Keratinocyte (primary cell): ENCODE results near the gene FBXO31. TPM values are rescaled to one million over a fixed set of nuclear protein-coding genes. Genes with fewer than 3 reads are reported as not detected.

Experiments
- DNase-seq: peaks from one replicate; pipeline ENCODE4 v3.0.0-alpha.2; 2011; ENCODE audit warnings: low read depth, missing footprints, low spot score
- FAIRE-seq: peaks from 2 replicates; lab custom pipeline; 2011; peaks lifted over from hg19 to GRCh38; lab: Jason Lieb, UNC
- H2AFZ ChIP-seq: 2 replicates; pipeline ENCODE4 v1.6.0; 2012; ENCODE audit warnings: low read length, control low read depth, inconsistent platforms; ENCODE audit not compliant: control insufficient read depth
- H3K27ac ChIP-seq: 2 replicates; pipeline ENCODE4 v1.5.1; 2011; ENCODE audit warnings: low read length; ENCODE audit not compliant: control insufficient read depth, insufficient read depth
- H3K27me3 ChIP-seq: 3 replicates; pipeline ENCODE4 v1.6.0; 2011; ENCODE audit warnings: low read length; ENCODE audit not compliant: control insufficient read depth, insufficient read depth; ENCODE audit errors: extremely low read depth
- H3K36me3 ChIP-seq, 2 experiments: 2 replicates in 1 of 2; 3 replicates in 1 of 2; pipeline ENCODE4 v1.5.1; 2011; ENCODE audit warnings: low read length in 2 of 2, mild to moderate bottlenecking in 1 of 2; ENCODE audit not compliant: control insufficient read depth in 2 of 2, insufficient read depth in 2 of 2; ENCODE audit errors: extremely low read depth in 1 of 2
- H3K4me1 ChIP-seq: 3 replicates; pipeline ENCODE4 v1.5.1; 2011; ENCODE audit warnings: low read length; ENCODE audit not compliant: control insufficient read depth, insufficient read depth; ENCODE audit errors: extremely low read depth
- H3K4me2 ChIP-seq: 3 replicates; pipeline ENCODE4 v1.6.0; 2011; ENCODE audit warnings: low read depth, low read length; ENCODE audit not compliant: control insufficient read depth, insufficient read depth; ENCODE audit errors: extremely low read depth
- H3K4me3 ChIP-seq, 3 experiments: fragments of 200-600 bp in 1 of 3; sonication (generic) in 1 of 3; 2 replicates in 2 of 3; 3 replicates in 1 of 3; pipeline ENCODE4 v1.5.1; 2011 to 2016; ENCODE audit warnings: low read length in 3 of 3, mild to moderate bottlenecking in 3 of 3, control low read depth in 2 of 3, inconsistent platforms in 1 of 3, low read depth in 1 of 3, mixed read lengths in 1 of 3, mixed run types in 1 of 3, moderate library complexity in 1 of 3; ENCODE audit not compliant: control insufficient read depth in 2 of 3, insufficient read depth in 2 of 3; ENCODE audit errors: extremely low read depth in 1 of 3
- H3K79me2 ChIP-seq: 2 replicates; pipeline ENCODE4 v1.6.0; 2012; ENCODE audit warnings: low read length; ENCODE audit not compliant: control insufficient read depth, insufficient read depth
- H3K9ac ChIP-seq: 3 replicates; pipeline ENCODE4 v1.6.0; 2011; ENCODE audit warnings: low read length; ENCODE audit not compliant: control insufficient read depth, insufficient read depth; ENCODE audit errors: extremely low read depth
- H3K9me1 ChIP-seq: 3 replicates; pipeline ENCODE4 v1.6.0; 2011; ENCODE audit warnings: low read length; ENCODE audit not compliant: control insufficient read depth, insufficient read depth; ENCODE audit errors: extremely low read depth
- H3K9me3 ChIP-seq: 2 replicates; pipeline ENCODE4 v1.5.1; 2012; ENCODE audit warnings: low read depth, low read length; ENCODE audit not compliant: control insufficient read depth
- H4K20me1 ChIP-seq: 3 replicates; pipeline ENCODE4 v1.6.0; 2011; ENCODE audit warnings: low read length; ENCODE audit not compliant: control insufficient read depth, insufficient read depth; ENCODE audit errors: extremely low read depth
- CTCF ChIP-seq, 3 experiments: IDR thresholded peaks in 1 of 3; conservative IDR thresholded peaks in 1 of 3; optimal IDR thresholded peaks in 1 of 3; 2 replicates in 2 of 3; 3 replicates in 1 of 3; pipeline versions ENCODE3 to v1.5.1; 2011; ENCODE audit warnings: low read length in 3 of 3, mild to moderate bottlenecking in 3 of 3, moderate library complexity in 2 of 3, control low read depth in 1 of 3, inconsistent platforms in 1 of 3; ENCODE audit not compliant: insufficient read depth in 2 of 3; ENCODE audit errors: extremely low read depth in 1 of 3
- EZH2 ChIP-seq: IDR thresholded peaks from one replicate; pipeline ENCODE4 v1.6.1; 2012; ENCODE audit warnings: inconsistent platforms, mild to moderate bottlenecking, low read length, moderate library complexity
- dilution Hi-C: fragments of 300-500 bp; cut with MboI; formaldehyde crosslinking; loops from one replicate; pipeline ENCODE4 v1.7.0; 2020; ENCODE audit warnings: low sequenced_read_pairs; ENCODE audit not compliant: extremely low pct_ligation_motif_present
- polyA plus RNA-seq, 5 experiments: library from polyadenylated mRNA; depleted of rRNA in 3 of 5; stranded (reverse) in 3 of 5; stranded (forward) in 1 of 5; unstranded in 1 of 5; fragments of >200 nt; gene quantifications; 1 replicate in 1 of 5; 2 replicates in 3 of 5; 3 replicates in 1 of 5; pipeline versions ENCODE4 v1.2.1 to v1.2.3, GENCODE V29; 2011 to 2012; ENCODE audit warnings: missing spikeins in 2 of 5, low read depth in 1 of 5, low replicate concordance in 1 of 5

FBXO31 gene
- polyA plus RNA-seq, 1 donor (not counting 4 experiments of a cell fraction or from before 2014, with no cell fraction given): 17.0 TPM

- Histone ChIP-seq H3K27ac (no peak overlapping the region), H4K20me1 (no peaks in the 10 kb centered on the region), H3K79me2 (peaks cover 2% of the 10 kb centered on the region), H3K9ac (no peak overlapping the region), H3K4me1 (no peaks in the 10 kb centered on the region), H3K4me3 (no peak overlapping the region), H3K9me3 (no peaks in the 10 kb centered on the region), H3K36me3 (peaks cover 13 to 17% of the 10 kb centered on the region in 2 experiments), H3K4me2 (no peak overlapping the region), H3K27me3 (no peaks in the 10 kb centered on the region), H3K9me1 (no peaks in the 10 kb centered on the region), H2AFZ (no peak overlapping the region)
- no peak for FAIRE-seq
- no peak for DNase-seq
- dilution Hi-C loops: no loop called here
- no peak for TF ChIP-seq CTCF (optimal IDR thresholded peaks at IDR 0.05 in 1 of 3, IDR thresholded peaks at IDR 0.05 in 1 of 3, conservative IDR thresholded peaks at IDR 0.05 in 1 of 3; ENCODE audit: extremely low read depth in 1 of 3, insufficient read depth in 2 of 3, low read length in 3 of 3)
- TF ChIP-seq EZH2: no peak
Observed at GRCh38 chr16:87425941-87426340, 42.4 kb upstream of the FBXO31 start.

GRCh38 chr16:87424266-87424665 lies 40.7 kb upstream of the FBXO31 start:
- no peaks in the 10 kb centered on the region for H3K9me1 ChIP-seq
- no peak overlapping the region for H2AFZ ChIP-seq
- H3K79me2 ChIP-seq: peaks cover 2% of the 10 kb centered on the region
- no peaks in the 10 kb centered on the region for H3K27me3 ChIP-seq
- H3K4me2 ChIP-seq: no peak overlapping the region
- H4K20me1 ChIP-seq: no peaks in the 10 kb centered on the region
- TF ChIP-seq CTCF (optimal IDR thresholded peaks at IDR 0.05 in 1 of 3, IDR thresholded peaks at IDR 0.05 in 1 of 3, conservative IDR thresholded peaks at IDR 0.05 in 1 of 3; ENCODE audit: extremely low read depth in 1 of 3, insufficient read depth in 2 of 3, low read length in 3 of 3) (no peak), EZH2 (no peak)
- H3K36me3 ChIP-seq: peaks cover 16 to 19% of the 10 kb centered on the region in 2 experiments
- DNase-seq: no peak
- dilution Hi-C loops: no loop called here
- FAIRE-seq: no peak
- no peak overlapping the region for H3K27ac ChIP-seq
- H3K4me1 ChIP-seq: no peaks in the 10 kb centered on the region
- no peak overlapping the region for H3K9ac ChIP-seq
- no peaks in the 10 kb centered on the region for H3K9me3 ChIP-seq
- no peak overlapping the region for H3K4me3 ChIP-seq
